HEK293 (cell line): ENCODE measurements around the gene NRIP3.

ENCODE experiments used
- CTCF ChIP-seq: fragments of 450-650 bp; formaldehyde crosslinking; IDR thresholded peaks from 2 replicates; pipeline ENCODE4 v1.5.1; 2016; ENCODE audit warnings: missing biosample characterization, missing genetic modification characterization
- ZNF146 ChIP-seq: fragments of 450-650 bp; formaldehyde crosslinking; IDR thresholded peaks from 2 replicates; pipeline ENCODE4 v1.5.1; 2016; ENCODE audit warnings: missing biosample characterization, missing genetic modification characterization
- ZNF23 ChIP-seq: fragments of 450-650 bp; formaldehyde crosslinking; IDR thresholded peaks from 2 replicates; pipeline ENCODE4 v1.5.1; 2016; ENCODE audit warnings: missing biosample characterization, missing genetic modification characterization, borderline replicate concordance
- ZNF239 ChIP-seq: fragments of 450-650 bp; formaldehyde crosslinking; IDR thresholded peaks from 2 replicates; pipeline ENCODE4 v1.5.1; 2016; ENCODE audit warnings: missing biosample characterization, missing genetic modification characterization
- ZNF629 ChIP-seq: fragments of 450-650 bp; formaldehyde crosslinking; IDR thresholded peaks from 2 replicates; pipeline ENCODE4 v1.5.1; 2017; ENCODE audit warnings: missing biosample characterization, missing genetic modification characterization

GRCh38 chr11:9038541-9038940 is 34.7 kb upstream of the NRIP3 start:
- TF ChIP-seq ZNF629 (no peak), ZNF23 (tag by site-specific recombination) (no peak), ZNF146 (tag by site-specific recombination) (no peak), CTCF (tag by site-specific recombination) (no peak), ZNF239 (tag by site-specific recombination) (no peak)
